SU-DHL-6 (cell line): Measurements from ENCODE around the gene CYBA.
"Not testable (repeated sequence)": the region's sequence is repeated elsewhere in the genome, so short reads cannot be mapped to it uniquely, and the experiment has no call there.

Experiments
- H2AFZ ChIP-seq: fragments of 200-600 bp; sonication (generic); 2 replicates; pipeline ENCODE4 v1.6.1; 2014; ENCODE audit warnings: low read depth, mild to moderate bottlenecking, moderate library complexity, mixed read lengths, antibody characterized with exemption, low read length; ENCODE audit not compliant: severe bottlenecking
- H3F3A ChIP-seq: fragments of 200-600 bp; shearing (Covaris generic); 2 replicates; pipeline ENCODE4 v1.6.0; 2016; ENCODE audit warnings: antibody characterized with exemption, mild to moderate bottlenecking; ENCODE audit not compliant: insufficient read depth
- H3K27ac ChIP-seq: fragments of 200-600 bp; sonication (generic); 2 replicates; pipeline ENCODE4 v1.5.1; 2016; ENCODE audit warnings: low read depth, mild to moderate bottlenecking, low read length, moderate library complexity, mixed read lengths
- H3K27me3 ChIP-seq: fragments of 200-600 bp; sonication (generic), shearing (Covaris generic); 2 replicates; pipeline ENCODE4 v1.6.0; 2014; ENCODE audit warnings: mild to moderate bottlenecking, low read length
- H3K36me3 ChIP-seq: fragments of 200-600 bp; sonication (generic); 2 replicates; pipeline ENCODE4 v1.6.1; 2014; ENCODE audit warnings: mild to moderate bottlenecking, low read length, mixed read lengths
- H3K4me2 ChIP-seq: fragments of 300-600, 200-600 bp; shearing (Covaris generic), sonication (generic); 2 replicates; pipeline ENCODE4 v1.6.0; 2014; ENCODE audit warnings: low read length, low read depth, mild to moderate bottlenecking; ENCODE audit not compliant: poor library complexity, severe bottlenecking
- H3K4me3 ChIP-seq: fragments of 200-600 bp; sonication (generic); 2 replicates; pipeline ENCODE4 v1.5.1; 2014; ENCODE audit warnings: antibody characterized with exemption, low read length, mild to moderate bottlenecking, mixed read lengths; ENCODE audit not compliant: insufficient read depth, poor library complexity, severe bottlenecking
- H3K79me2 ChIP-seq: fragments of 200-600 bp; sonication (generic); 2 replicates; pipeline ENCODE4 v1.6.1; 2014; ENCODE audit warnings: mild to moderate bottlenecking, low read length, moderate library complexity; ENCODE audit not compliant: insufficient read depth
- H3K9ac ChIP-seq: fragments of 200-600 bp; sonication (generic); 2 replicates; pipeline ENCODE4 v1.7.0; 2014; ENCODE audit warnings: mild to moderate bottlenecking, low read length
- H3K9me2 ChIP-seq: fragments of 200-600 bp; sonication (generic); replicated peaks from 2 replicates; pipeline ENCODE4 v1.6.1; 2014; ENCODE audit warnings: low read length; ENCODE audit not compliant: insufficient read depth
- H3K9me3 ChIP-seq: fragments of 200-600 bp; sonication (generic); 2 replicates; pipeline ENCODE4 v1.6.1; 2014; ENCODE audit warnings: low read length, mixed read lengths; ENCODE audit not compliant: insufficient read depth
- H4K20me1 ChIP-seq: fragments of 200-600 bp; sonication (generic); 2 replicates; pipeline ENCODE4 v1.6.1; 2014; ENCODE audit warnings: low read depth, mild to moderate bottlenecking, antibody characterized with exemption, low read length, moderate library complexity, mixed read lengths
- EZH2phosphoT487 ChIP-seq: fragments of 200-600 bp; sonication (generic), shearing (Covaris generic); conservative IDR thresholded peaks from 2 replicates; pipeline ENCODE4 v1.6.1; 2018; ENCODE audit warnings: mild to moderate bottlenecking, antibody characterized with exemption, low read length, moderate library complexity, mixed read lengths
- TF ChIP-seq, protein P1 (sequence below): fragments of 200-600 bp; sonication (generic); IDR thresholded peaks from one replicate; pipeline ENCODE4 v1.5.1; 2017; ENCODE audit warnings: antibody characterized with exemption, mild to moderate bottlenecking, low read length, moderate library complexity; ENCODE audit not compliant: insufficient read depth, poor library complexity, severe bottlenecking

The CYBA gene

DNA sequence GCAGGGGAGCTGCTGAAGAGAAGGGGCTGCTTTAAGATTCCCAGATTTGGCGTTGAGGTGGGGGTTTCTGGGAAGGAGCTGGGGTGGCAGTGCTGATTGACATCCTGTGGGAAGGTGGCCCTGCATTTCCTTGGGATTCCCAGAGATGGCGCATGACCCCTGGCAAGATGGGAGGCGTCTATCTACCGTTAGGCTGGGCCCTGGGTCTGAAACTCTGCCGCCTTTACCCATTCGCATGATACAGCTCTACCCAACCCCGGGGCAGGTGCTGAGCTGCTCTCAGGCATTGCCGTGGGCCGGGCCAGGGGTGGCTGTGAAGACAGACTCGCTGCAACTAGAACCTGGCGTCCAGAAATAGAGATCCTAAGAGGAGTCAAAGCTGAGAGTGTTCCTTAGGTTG lies 21.9 kb upstream of the CYBA start:
- Histone ChIP-seq H3K4me3 (no peak overlapping the region), H3K27ac (no peak overlapping the region), H3K9ac (no peak overlapping the region), H3K36me3 (no peaks in the 10 kb centered on the region), H4K20me1 (no peaks in the 10 kb centered on the region), H3K9me2 (no peaks in the 10 kb centered on the region), H3K79me2 (no peaks in the 10 kb centered on the region), H3K27me3 (no peaks in the 10 kb centered on the region), H2AFZ (no peak overlapping the region), H3F3A (no peaks in the 10 kb centered on the region), H3K9me3 (no peaks in the 10 kb centered on the region), H3K4me2 (no peak overlapping the region)
- no peak for TF ChIP-seq EZH2phosphoT487
- TF ChIP-seq, protein P1, sequence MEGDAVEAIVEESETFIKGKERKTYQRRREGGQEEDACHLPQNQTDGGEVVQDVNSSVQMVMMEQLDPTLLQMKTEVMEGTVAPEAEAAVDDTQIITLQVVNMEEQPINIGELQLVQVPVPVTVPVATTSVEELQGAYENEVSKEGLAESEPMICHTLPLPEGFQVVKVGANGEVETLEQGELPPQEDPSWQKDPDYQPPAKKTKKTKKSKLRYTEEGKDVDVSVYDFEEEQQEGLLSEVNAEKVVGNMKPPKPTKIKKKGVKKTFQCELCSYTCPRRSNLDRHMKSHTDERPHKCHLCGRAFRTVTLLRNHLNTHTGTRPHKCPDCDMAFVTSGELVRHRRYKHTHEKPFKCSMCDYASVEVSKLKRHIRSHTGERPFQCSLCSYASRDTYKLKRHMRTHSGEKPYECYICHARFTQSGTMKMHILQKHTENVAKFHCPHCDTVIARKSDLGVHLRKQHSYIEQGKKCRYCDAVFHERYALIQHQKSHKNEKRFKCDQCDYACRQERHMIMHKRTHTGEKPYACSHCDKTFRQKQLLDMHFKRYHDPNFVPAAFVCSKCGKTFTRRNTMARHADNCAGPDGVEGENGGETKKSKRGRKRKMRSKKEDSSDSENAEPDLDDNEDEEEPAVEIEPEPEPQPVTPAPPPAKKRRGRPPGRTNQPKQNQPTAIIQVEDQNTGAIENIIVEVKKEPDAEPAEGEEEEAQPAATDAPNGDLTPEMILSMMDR = no peak

DNA sequence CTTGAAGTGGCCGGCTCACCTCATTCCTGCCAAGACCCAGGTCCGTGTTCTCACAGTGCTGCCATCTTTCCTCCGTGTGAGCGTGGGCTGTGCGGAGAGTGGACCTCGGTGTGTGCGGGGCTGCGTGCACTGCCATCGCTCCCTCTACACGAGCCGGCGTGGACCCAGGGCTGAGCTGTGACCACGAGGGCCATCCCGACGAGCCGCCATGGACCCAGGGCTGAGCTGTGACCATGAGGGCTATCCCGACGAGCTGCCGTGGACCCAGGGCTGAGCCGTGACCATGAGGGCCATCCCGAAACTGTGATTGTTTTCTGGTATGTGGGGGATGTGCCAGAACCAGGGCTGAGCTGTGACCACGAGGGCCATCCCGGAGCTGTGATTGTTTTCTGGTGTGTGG lies 21.0 kb upstream of the CYBA start:
- H3K27me3 ChIP-seq = no peaks in the 10 kb centered on the region
- H3K36me3 ChIP-seq = no peaks in the 10 kb centered on the region
- no peaks in the 10 kb centered on the region for H3K79me2 ChIP-seq
- H3K27ac ChIP-seq = no peak overlapping the region
- no peak overlapping the region for H3K4me2 ChIP-seq
- no peak overlapping the region for H3K4me3 ChIP-seq
- no peak overlapping the region for H2AFZ ChIP-seq
- H3K9me3 ChIP-seq = no peaks in the 10 kb centered on the region
- no peak for TF ChIP-seq EZH2phosphoT487
- TF ChIP-seq, protein P1 = no peak
- H3F3A ChIP-seq = no peaks in the 10 kb centered on the region
- no peaks in the 10 kb centered on the region for H3K9me2 ChIP-seq
- H4K20me1 ChIP-seq = no peaks in the 10 kb centered on the region
- no peak overlapping the region for H3K9ac ChIP-seq

DNA sequence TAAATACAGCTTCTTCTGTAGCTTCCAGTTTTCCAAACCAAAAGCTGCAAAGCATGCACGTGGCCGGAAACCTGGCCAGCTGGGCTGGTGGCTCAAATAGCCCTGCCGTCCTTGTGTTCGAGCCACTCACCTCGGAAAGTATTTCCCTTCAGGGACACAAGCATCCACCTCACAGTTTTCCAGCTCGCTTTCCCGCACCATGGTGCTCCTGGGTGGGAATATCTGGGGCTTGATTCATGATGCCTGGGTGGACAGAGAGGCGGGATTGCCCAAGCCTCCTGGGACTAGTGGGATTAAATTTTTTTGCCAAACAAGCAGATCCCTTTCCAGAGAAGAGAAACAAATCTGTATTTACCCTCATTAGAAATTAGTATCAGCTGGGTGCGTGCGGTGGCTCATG lies 19.1 kb upstream of the CYBA start:
- 0 out of 2 replicates have a peak, but pooled peaks cover 6% of the 10 kb centered on the region for H3F3A ChIP-seq
- H2AFZ ChIP-seq = no peak overlapping the region
- H3K4me3 ChIP-seq = no peak overlapping the region
- H3K9me2 ChIP-seq = no peaks in the 10 kb centered on the region
- H4K20me1 ChIP-seq = no peaks in the 10 kb centered on the region
- no peaks in the 10 kb centered on the region for H3K79me2 ChIP-seq
- H3K9ac ChIP-seq = no peak overlapping the region
- H3K9me3 ChIP-seq = no peaks in the 10 kb centered on the region
- no peak overlapping the region for H3K27ac ChIP-seq
- no peak for TF ChIP-seq EZH2phosphoT487
- TF ChIP-seq, protein P1 = no peak
- no peaks in the 10 kb centered on the region for H3K36me3 ChIP-seq
- H3K27me3 ChIP-seq = no peaks in the 10 kb centered on the region
- no peak overlapping the region for H3K4me2 ChIP-seq

DNA sequence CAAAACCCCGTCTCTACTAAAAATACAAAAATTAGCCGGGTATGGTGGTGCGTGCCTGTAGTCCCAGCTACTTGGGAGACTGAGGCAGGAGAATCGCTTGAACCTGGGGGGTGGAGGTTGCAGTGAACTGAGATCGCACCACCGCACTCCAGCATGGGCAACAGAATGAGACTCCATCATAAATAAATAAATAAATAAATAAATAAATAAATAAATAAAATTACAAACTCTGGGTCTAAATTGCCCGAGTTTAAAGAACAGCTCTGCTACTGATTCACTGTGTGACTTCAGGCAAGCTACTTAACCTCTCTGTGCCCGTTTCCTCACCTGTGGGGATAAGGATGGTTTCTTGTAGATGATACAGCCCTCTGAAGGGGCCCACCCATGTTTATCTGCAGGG lies 18.6 kb upstream of the CYBA start:
- H3K79me2 ChIP-seq, H3K36me3 ChIP-seq, H2AFZ ChIP-seq, H3K9me3 ChIP-seq, H3K4me2 ChIP-seq, H3K27me3 ChIP-seq, H4K20me1 ChIP-seq, H3K27ac ChIP-seq, H3K9me2 ChIP-seq, H3K9ac ChIP-seq, H3K4me3 ChIP-seq: not testable (repeated sequence)
- H3F3A ChIP-seq = 0 out of 2 replicates have a peak, but pooled peaks cover 10% of the 10 kb centered on the region
